A172 (cell line): ENCODE results near the gene LIG3. TPM values are rescaled to one million over a fixed set of nuclear protein-coding genes. Genes with fewer than 3 reads are reported as not detected.
"Not testable (repeated sequence)": the region's sequence is repeated elsewhere in the genome, so short reads cannot be mapped to it uniquely, and the experiment has no call there.

Experiments
- DNase-seq: peaks from one replicate; pipeline ENCODE4 v3.0.0-alpha.2; 2015; ENCODE audit warnings: low spot score
- total RNA-seq: library from RNA; depleted of rRNA; stranded (reverse); fragments of >200 nt; shearing (Covaris generic); gene quantifications from 2 replicates; pipeline ENCODE4 v1.2.3, GENCODE V29; 2014

The LIG3 gene
- total RNA-seq, 1 experiment from 2014 or later = 52.0 TPM

- no peak for DNase-seq
Measured at GRCh38 chr17:34999456-34999855, 19.1 kb downstream of the LIG3 start.

DNA sequence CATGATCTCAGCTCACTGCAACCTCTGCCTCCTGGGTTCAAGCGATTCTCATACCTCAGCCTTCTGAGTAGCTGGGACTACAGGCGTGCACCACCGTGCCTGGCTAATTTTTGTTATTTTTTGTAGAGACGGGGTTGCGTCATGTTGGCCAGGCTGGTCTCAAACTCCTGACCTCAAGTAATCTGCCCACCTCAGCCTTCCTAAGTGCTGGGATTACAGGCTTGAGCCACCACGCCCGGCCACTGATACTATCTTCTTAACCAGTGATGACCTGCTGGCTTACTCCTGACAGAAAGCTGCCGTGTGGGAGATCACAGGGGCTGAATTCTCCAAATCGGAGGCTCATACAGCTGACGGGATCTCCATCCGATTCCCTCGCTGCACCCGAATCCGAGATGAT is 20.7 kb downstream of the LIG3 start:
- not testable (repeated sequence) for DNase-seq

- no peak for DNase-seq
Measured at GRCh38 chr17:35001549-35001948, 21.2 kb downstream of the LIG3 start.

- peak; percentile 69 for DNase-seq
Measured at GRCh38 chr17:35002876-35003551, 22.7 kb downstream of the LIG3 start.

GRCh38 chr17:35003778-35004177 is 23.5 kb downstream of the LIG3 start:
- DNase-seq = no peak

- no peak for DNase-seq
Measured at GRCh38 chr17:35006345-35006744, 26.0 kb downstream of the LIG3 start.

DNA sequence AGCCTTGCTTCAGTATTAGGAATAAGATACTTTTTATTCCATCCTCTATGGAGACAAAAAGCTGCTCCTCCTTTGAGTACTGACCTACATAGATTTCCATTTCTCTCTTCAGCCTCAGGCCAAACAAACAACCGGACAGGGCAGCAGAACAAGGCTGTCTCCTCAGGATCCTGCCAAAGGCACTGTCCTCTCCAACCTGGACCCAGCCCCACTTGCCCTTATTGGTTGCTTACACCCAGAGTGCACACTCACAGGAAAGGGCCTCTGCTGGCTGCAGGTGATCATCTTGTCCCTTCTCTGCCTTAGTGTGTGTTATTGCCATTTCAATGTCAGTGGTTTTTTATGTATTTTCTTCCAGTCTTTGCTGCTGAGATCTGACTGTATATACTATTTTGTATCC is 26.6 kb downstream of the LIG3 start:
- no peak for DNase-seq

DNA sequence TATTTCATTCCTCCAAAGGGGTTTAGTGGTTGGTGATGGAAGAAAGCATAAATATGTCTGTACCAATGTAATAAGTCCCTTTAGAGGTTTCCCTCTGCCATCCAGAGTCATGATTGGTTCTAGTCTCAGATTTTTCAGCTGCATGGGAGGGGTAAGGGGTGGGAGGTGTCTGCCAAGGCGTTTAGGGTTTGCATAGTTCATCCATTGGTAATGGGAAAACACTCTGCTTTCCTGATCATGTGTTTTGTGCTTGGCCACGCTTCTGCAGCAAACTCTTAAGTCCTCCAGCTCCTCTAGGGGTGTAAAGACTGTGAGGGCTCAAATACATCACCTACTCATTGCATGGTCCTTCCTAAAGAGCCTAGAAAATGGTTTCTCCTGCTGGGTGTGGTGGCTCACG is 29.8 kb downstream of the LIG3 start:
- DNase-seq = no peak

- no peak for DNase-seq
Measured at GRCh38 chr17:35011671-35012216, 31.4 kb downstream of the LIG3 start.

DNA sequence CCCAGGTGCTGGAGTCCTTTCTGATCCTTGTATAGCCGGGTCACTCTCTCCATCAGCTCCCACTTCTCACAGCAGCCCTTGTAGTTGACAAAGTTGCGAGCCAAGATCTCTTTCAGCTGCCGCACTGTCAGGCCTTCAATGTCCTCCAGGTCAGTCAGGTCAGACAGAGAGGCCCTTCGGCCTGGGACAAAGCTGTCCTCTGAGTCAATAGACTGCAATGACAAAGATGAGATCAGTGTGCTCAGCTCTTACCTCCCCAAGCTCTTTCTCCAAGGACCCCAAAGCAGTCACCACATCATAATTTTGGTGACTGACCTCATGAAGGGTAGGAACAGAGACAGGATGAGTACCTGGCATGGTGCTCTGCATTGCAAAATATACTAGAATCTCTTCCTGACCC is 36.1 kb downstream of the LIG3 start:
- no peak for DNase-seq

GRCh38 chr17:35017021-35017420 is 36.7 kb downstream of the LIG3 start:
- DNase-seq = no peak

DNA sequence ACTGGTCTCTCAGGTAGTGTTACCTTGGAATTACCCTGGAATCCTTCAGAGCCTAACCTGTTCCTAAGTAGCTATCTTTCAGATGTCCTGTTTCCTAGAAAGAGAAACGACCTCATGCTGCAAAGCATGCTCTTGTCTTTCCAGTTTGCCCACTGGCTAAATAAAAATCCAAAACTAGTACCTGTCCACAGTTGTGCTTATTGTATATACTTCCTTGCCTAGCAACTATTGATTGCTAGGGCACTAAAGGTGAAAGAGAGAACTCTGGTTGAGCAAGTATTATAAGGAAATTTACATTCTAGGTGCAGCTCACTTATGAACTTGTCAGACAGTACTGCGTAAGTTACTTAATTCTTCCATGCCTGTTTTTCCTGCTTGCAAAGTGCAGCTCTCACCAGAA is 38.5 kb downstream of the LIG3 start:
- no peak for DNase-seq

DNA sequence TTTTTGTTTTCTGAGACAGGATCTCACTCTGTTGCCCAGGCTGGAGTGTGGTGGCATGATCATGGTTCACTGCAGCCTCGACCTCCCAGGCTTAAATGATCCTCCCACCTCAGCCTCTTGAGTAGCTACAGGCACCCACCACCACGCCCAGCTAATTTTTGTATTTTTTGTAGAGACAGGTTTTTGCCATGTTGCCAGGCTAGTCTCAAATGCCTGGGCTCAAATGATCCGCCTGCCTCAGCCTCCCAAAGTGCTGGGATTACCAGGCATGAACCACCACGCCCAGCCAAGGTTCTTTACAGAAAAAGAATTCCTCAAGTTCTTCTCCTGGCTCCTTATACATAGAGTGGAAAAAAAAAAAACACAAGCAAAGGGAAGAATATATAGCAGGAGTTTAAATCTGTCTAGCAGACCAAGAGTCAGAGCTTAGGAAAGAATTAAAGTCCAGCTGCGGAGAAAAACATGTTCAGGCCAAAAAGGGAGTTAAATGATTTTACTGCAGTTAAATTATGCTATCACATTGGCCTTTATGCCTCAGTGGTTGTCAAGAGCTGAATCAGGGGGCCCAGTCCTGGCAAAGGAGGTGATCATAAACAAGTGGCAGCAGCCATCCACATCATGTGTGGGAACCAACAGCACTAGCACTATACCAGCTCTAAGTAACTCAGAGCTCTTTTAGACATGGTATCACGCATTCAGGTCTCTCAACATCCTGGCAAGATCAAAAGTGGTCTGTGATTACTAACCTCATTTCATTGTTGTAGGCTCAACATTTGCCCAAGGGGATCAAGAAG is 39.3 kb downstream of the LIG3 start:
- no peak for DNase-seq

DNA sequence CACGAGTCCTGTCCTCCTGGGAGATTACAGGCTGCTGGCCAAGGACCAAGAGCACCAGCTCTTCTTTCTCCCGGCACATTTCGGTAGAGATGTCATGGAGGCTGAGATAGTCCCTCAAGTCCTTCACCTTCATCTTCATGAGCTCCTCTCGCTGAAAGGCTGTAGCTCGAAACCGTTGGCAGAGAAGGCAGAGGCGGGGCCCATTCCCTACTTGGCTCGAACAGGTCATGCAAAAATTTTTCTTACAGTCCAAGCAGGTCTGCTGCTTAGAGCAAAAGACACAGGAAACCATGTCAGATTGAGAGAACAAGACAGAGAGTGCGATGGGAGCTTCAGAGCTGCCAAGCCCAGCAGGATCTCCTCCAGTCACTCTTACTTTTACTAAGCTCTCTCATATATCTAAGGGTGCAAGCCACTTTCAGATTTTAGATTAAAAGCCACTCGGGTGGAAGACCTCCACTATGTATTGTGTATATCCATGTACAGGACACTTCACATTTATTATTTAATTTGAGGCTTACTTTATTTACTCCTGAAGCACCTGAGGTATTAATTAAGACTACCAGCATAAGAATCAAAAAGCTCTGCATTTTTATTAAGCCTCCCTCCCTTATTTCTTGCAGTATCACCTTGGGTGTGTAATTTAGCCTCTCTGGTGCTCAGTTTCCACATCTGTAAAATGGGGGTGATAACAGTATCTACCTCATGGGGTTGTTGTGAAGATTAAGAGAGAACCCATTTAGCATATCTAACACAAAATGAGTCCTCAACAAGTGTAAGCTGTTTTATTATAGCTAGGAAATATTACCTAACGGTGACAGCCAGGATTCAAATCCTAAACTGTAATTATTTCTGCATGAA is 41.4 kb downstream of the LIG3 start:
- no peak for DNase-seq

GRCh38 chr17:35022536-35023063 is 42.3 kb downstream of the LIG3 start:
- peak; percentile 85 for DNase-seq

GRCh38 chr17:35023538-35023937 is 43.2 kb downstream of the LIG3 start:
- no peak for DNase-seq

- DNase-seq = no peak
Measured at GRCh38 chr17:35025541-35025940, 45.2 kb downstream of the LIG3 start.

DNA sequence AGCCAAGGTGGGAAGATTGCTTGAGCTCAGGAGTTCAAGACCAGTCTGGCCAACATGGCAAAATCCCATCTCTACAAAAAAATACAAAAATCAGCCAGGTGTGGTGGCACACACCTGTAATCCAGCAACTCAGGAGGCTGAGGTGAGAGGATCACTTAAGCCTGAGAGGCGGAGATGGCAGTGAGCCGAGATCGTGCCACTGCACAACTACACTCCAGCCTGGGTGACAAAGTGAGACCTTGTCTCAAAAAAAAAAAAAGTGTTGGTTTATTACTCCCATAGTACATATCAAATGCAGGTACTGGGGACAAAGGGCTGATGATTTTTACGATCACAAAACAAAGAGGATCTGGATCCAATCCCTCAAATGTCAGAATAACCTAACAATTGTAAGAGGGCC is 47.8 kb downstream of the LIG3 start:
- DNase-seq = not testable (repeated sequence)

GRCh38 chr17:35028531-35029262 is 48.4 kb downstream of the LIG3 start:
- no peak for DNase-seq

DNA sequence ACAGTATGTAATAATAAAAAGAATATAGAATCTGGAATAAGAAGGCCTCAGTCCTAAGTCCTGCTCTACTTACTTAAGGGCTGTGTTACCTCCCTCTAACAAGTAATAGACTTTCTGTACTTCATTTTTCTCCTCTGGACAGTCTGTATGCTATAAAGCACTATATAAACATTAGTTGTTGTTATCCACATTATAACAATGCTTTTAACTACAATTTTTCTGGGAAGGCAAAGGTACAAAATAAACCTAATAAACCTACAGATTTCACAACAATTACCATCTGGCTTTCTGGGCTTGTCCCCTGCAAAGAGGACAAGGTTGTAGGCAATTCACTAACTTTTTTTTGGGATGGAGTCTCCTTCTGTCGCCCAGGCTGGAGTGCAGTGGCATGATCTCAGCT is 50.5 kb downstream of the LIG3 start:
- no peak for DNase-seq

- DNase-seq = no peak
Measured at GRCh38 chr17:35038453-35038852, 58.1 kb downstream of the LIG3 start.
